ENCODE measurements around the gene NOL4L. TPM values are rescaled to one million over a fixed set of nuclear protein-coding genes. Genes with fewer than 3 reads are reported as not detected.

The NOL4L gene
- total and polyA plus RNA-seq, 12 donors, result 1.5 to 10.1 (median 5.1) TPM

GRCh38 chr20:32449057-32449889 is 135.9 kb downstream of the NOL4L start:
- intact Hi-C loops (cut with DNase I), result no loop called here
- DNase-seq, result no peak
- peak in 4 of 8 donors; percentile 12 to 42 (median 28) for ATAC-seq
- no peak for TF ChIP-seq CTCF (IDR thresholded peaks at IDR 0.05)
- H3K27me3 ChIP-seq, result no peaks in the 10 kb centered on the region
- peaks cover 5 to 65% (median 40%) of the 10 kb centered on the region in 9 donors for H3K4me1 ChIP-seq
- H3K36me3 ChIP-seq, result peaks cover 0 to 88% (median 12%) of the 10 kb centered on the region in 9 donors
- peak overlapping the region in 7 of 10 donors; percentile 7 to 56 (median 37) for H3K27ac ChIP-seq
- no peaks in the 10 kb centered on the region for H3K9me3 ChIP-seq
- H3K4me3 ChIP-seq, result no peak overlapping the region
- WGBS, 2 donors, result 60 to 66% methylated on average over 9 of the region's 9 CpGs

GRCh38 chr20:32448306-32449056 is 136.7 kb downstream of the NOL4L start:
- H3K9me3 ChIP-seq, result no peaks in the 10 kb centered on the region
- H3K27ac ChIP-seq, result peak overlapping the region in 6 of 10 donors; percentile 7 to 56 (median 34)
- WGBS, 2 donors, result 71 to 76% methylated on average over 13 of the region's 13 CpGs
- H3K27me3 ChIP-seq, result no peaks in the 10 kb centered on the region
- no peak overlapping the region for H3K4me3 ChIP-seq
- ATAC-seq (peak in 1 of 8 donors; percentile 23), DNase-seq (no peak)
- intact Hi-C loops (cut with DNase I), result no loop called here
- peaks cover 5 to 65% (median 40%) of the 10 kb centered on the region in 9 donors for H3K4me1 ChIP-seq
- H3K36me3 ChIP-seq, result peaks cover 0 to 87% (median 12%) of the 10 kb centered on the region in 9 donors
- no peak for TF ChIP-seq CTCF (IDR thresholded peaks at IDR 0.05)

- H3K27ac ChIP-seq, result peak overlapping the region in 1 of 10 donors; percentile 56
- DNase-seq, result no peak
- H3K9me3 ChIP-seq, result no peaks in the 10 kb centered on the region
- H3K4me3 ChIP-seq, result no peak overlapping the region
- no peak for TF ChIP-seq CTCF (IDR thresholded peaks at IDR 0.05)
- H3K36me3 ChIP-seq, result peaks cover 0 to 87% (median 9%) of the 10 kb centered on the region in 9 donors
- H3K4me1 ChIP-seq, result peaks cover 5 to 65% (median 40%) of the 10 kb centered on the region in 9 donors
- WGBS, 2 donors, result 80 to 82% methylated on average over 22 of the region's 22 CpGs
- peak in 5 of 8 donors; percentile 19 to 47 (median 41) for ATAC-seq
- no peaks in the 10 kb centered on the region for H3K27me3 ChIP-seq
- intact Hi-C loops (cut with DNase I), result no loop called here
Measured at GRCh38 chr20:32447136-32448027, 137.8 kb downstream of the NOL4L start.
